ENCODE measurements around the gene PNKD.
A peak's percentile ranks its signal among the peaks of the same experiment; 100 is the strongest.
"Not testable (repeated sequence)": the region's sequence is repeated elsewhere in the genome, so short reads cannot be mapped to it uniquely, and the experiment has no call there.

Gene PNKD

GRCh38 chr2:218270721-218271486 lies 585 bp downstream of the PNKD start:
- Histone ChIP-seq H3K9ac (ENCODE audit: low read length) (peak overlapping the region; percentile 12), H3K4me3 (ENCODE audit: low read length) (peak overlapping the region; percentile 67), H3K36me3 (ENCODE audit: control insufficient read depth, insufficient read depth, low read length) (peaks cover 29% of the 10 kb centered on the region), H3K27me3 (ENCODE audit: control insufficient read depth, insufficient read depth, low read length) (no peaks in the 10 kb centered on the region), H3K27ac (ENCODE audit: low read depth, low read length) (peak overlapping the region; percentile 34), H3K4me1 (ENCODE audit: control insufficient read depth, insufficient read depth, low read length) (peaks cover 21% of the 10 kb centered on the region)

DNA sequence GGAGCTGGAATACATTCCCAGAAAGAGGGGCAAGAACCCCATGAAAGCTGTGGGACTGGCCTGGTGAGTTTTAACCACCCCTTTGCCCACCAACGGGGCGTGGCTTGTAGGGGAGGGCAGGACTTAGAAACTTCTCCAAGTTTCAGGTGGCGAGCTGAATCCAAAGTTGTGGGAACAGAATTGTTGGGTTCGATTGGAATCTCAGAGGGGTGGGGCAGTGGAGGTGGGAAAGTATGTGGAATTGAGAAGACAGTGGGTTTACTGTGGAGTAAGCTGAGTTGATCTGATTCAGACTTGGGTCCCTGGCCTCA lies 1.1 kb downstream of the PNKD start:
- H3K9ac ChIP-seq (ENCODE audit: low read length) = no peak overlapping the region
- peaks cover 25% of the 10 kb centered on the region for H3K36me3 ChIP-seq (ENCODE audit: control insufficient read depth, insufficient read depth, low read length)
- H3K4me1 ChIP-seq (ENCODE audit: control insufficient read depth, insufficient read depth, low read length) = peaks cover 21% of the 10 kb centered on the region
- peak overlapping the region; percentile 25 for H3K27ac ChIP-seq (ENCODE audit: low read depth, low read length)
- peak overlapping the region; percentile 67 for H3K4me3 ChIP-seq (ENCODE audit: low read length)
- no peaks in the 10 kb centered on the region for H3K27me3 ChIP-seq (ENCODE audit: control insufficient read depth, insufficient read depth, low read length)

- no peak overlapping the region for H3K9ac ChIP-seq (ENCODE audit: low read length)
- peaks cover 27% of the 10 kb centered on the region for H3K36me3 ChIP-seq (ENCODE audit: control insufficient read depth, insufficient read depth, low read length)
- no peaks in the 10 kb centered on the region for H3K27me3 ChIP-seq (ENCODE audit: control insufficient read depth, insufficient read depth, low read length)
- peak overlapping the region; percentile 67 for H3K4me3 ChIP-seq (ENCODE audit: low read length)
- H3K4me1 ChIP-seq (ENCODE audit: control insufficient read depth, insufficient read depth, low read length) = peaks cover 21% of the 10 kb centered on the region
- peak overlapping the region; percentile 80 for H3K27ac ChIP-seq (ENCODE audit: low read depth, low read length)
These were observed 1.7 kb downstream of the PNKD start for GRCh38 chr2:218271865-218272530.

GRCh38 chr2:218272531-218273212 lies 2.4 kb downstream of the PNKD start:
- Histone ChIP-seq H3K9ac (ENCODE audit: low read length) (no peak overlapping the region), H3K4me3 (ENCODE audit: low read length) (peak overlapping the region; percentile 37)

GRCh38 chr2:218273214-218273907 lies 3.0 kb downstream of the PNKD start:
- H3K27ac ChIP-seq (ENCODE audit: low read depth, low read length) = peak overlapping the region; percentile 80
- peak overlapping the region; percentile 23 for H3K4me3 ChIP-seq (ENCODE audit: low read length)
- H3K36me3 ChIP-seq (ENCODE audit: control insufficient read depth, insufficient read depth, low read length) = peaks cover 36% of the 10 kb centered on the region
- not testable (repeated sequence) for H3K9ac ChIP-seq (ENCODE audit: low read length); H3K27me3 ChIP-seq (ENCODE audit: control insufficient read depth, insufficient read depth, low read length)
- H3K4me1 ChIP-seq (ENCODE audit: control insufficient read depth, insufficient read depth, low read length) = peaks cover 21% of the 10 kb centered on the region

More at GRCh38 chr2:218272531-218273212, 2.4 kb downstream of the PNKD start:
- peaks cover 31% of the 10 kb centered on the region for H3K36me3 ChIP-seq (ENCODE audit: control insufficient read depth, insufficient read depth, low read length)
- no peaks in the 10 kb centered on the region for H3K27me3 ChIP-seq (ENCODE audit: control insufficient read depth, insufficient read depth, low read length)
- H3K27ac ChIP-seq (ENCODE audit: low read depth, low read length) = peak overlapping the region; percentile 80
- peaks cover 21% of the 10 kb centered on the region for H3K4me1 ChIP-seq (ENCODE audit: control insufficient read depth, insufficient read depth, low read length)

DNA sequence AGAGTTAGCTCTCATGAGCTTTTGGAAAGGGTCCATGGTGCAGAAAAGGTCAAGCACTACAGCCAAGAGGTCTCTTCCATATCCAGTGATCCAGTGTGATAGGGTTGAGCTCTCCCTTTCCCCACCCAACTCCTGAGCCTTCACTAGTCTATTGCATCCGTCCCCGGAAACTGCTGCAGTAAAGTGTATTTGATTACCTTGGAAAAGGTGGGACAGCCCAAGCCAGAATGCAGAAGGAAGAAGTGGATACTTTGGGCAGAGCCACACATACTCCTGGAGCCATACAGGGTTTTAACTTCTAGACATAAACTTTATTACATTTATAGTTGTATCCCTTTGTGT lies 3.6 kb downstream of the PNKD start:
- Histone ChIP-seq H3K9ac (ENCODE audit: low read length) (no peak overlapping the region), H3K4me1 (ENCODE audit: control insufficient read depth, insufficient read depth, low read length) (peaks cover 21% of the 10 kb centered on the region), H3K27me3 (ENCODE audit: control insufficient read depth, insufficient read depth, low read length) (no peaks in the 10 kb centered on the region), H3K36me3 (ENCODE audit: control insufficient read depth, insufficient read depth, low read length) (peaks cover 41% of the 10 kb centered on the region), H3K27ac (ENCODE audit: low read depth, low read length) (peak overlapping the region; percentile 33), H3K4me3 (ENCODE audit: low read length) (no peak overlapping the region)

DNA sequence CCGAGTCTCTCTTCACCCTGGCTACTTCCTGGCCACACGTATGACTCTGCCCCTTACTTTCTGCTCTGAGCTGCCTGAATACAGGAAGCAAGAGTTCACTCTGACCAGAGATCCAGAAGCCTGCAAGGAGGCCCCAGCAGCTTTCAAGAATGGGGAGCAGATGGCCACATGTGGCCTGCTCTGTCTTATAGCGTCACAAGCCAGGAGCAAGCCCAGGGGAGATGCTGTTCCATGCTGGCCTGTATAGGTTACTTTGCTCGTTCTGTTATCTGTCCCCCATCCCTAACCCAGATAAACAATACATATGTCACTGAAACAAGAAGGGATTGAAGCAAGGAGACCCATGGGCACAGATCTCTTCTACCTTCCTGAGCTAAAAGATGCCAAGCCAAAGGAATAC lies 4.3 kb downstream of the PNKD start:
- no peak overlapping the region for H3K9ac ChIP-seq (ENCODE audit: low read length)
- no peak overlapping the region for H3K27ac ChIP-seq (ENCODE audit: low read depth, low read length)
- peaks cover 17% of the 10 kb centered on the region for H3K4me1 ChIP-seq (ENCODE audit: control insufficient read depth, insufficient read depth, low read length)
- H3K4me3 ChIP-seq (ENCODE audit: low read length) = no peak overlapping the region
- peaks cover 48% of the 10 kb centered on the region for H3K36me3 ChIP-seq (ENCODE audit: control insufficient read depth, insufficient read depth, low read length)
- no peaks in the 10 kb centered on the region for H3K27me3 ChIP-seq (ENCODE audit: control insufficient read depth, insufficient read depth, low read length)

- peaks cover 17% of the 10 kb centered on the region for H3K4me1 ChIP-seq (ENCODE audit: control insufficient read depth, insufficient read depth, low read length)
- no peak overlapping the region for H3K9ac ChIP-seq (ENCODE audit: low read length)
- no peaks in the 10 kb centered on the region for H3K27me3 ChIP-seq (ENCODE audit: control insufficient read depth, insufficient read depth, low read length)
- no peak overlapping the region for H3K4me3 ChIP-seq (ENCODE audit: low read length)
- peaks cover 57% of the 10 kb centered on the region for H3K36me3 ChIP-seq (ENCODE audit: control insufficient read depth, insufficient read depth, low read length)
- no peak overlapping the region for H3K27ac ChIP-seq (ENCODE audit: low read depth, low read length)
These were observed 5.2 kb downstream of the PNKD start for GRCh38 chr2:218275371-218276072.

GRCh38 chr2:218276986-218277755 lies 6.9 kb downstream of the PNKD start:
- peaks cover 63% of the 10 kb centered on the region for H3K36me3 ChIP-seq (ENCODE audit: control insufficient read depth, insufficient read depth, low read length)
- H3K4me3 ChIP-seq (ENCODE audit: low read length) = no peak overlapping the region
- H3K27me3 ChIP-seq (ENCODE audit: control insufficient read depth, insufficient read depth, low read length) = no peaks in the 10 kb centered on the region
- peaks cover 15% of the 10 kb centered on the region for H3K4me1 ChIP-seq (ENCODE audit: control insufficient read depth, insufficient read depth, low read length)
- no peak overlapping the region for H3K27ac ChIP-seq (ENCODE audit: low read depth, low read length)
- H3K9ac ChIP-seq (ENCODE audit: low read length) = no peak overlapping the region

- H3K27ac ChIP-seq (ENCODE audit: low read depth, low read length) = no peak overlapping the region
- no peaks in the 10 kb centered on the region for H3K27me3 ChIP-seq (ENCODE audit: control insufficient read depth, insufficient read depth, low read length)
- no peak overlapping the region for H3K9ac ChIP-seq (ENCODE audit: low read length)
- peaks cover 19% of the 10 kb centered on the region for H3K4me1 ChIP-seq (ENCODE audit: control insufficient read depth, insufficient read depth, low read length)
- H3K36me3 ChIP-seq (ENCODE audit: control insufficient read depth, insufficient read depth, low read length) = peaks cover 63% of the 10 kb centered on the region
- H3K4me3 ChIP-seq (ENCODE audit: low read length) = no peak overlapping the region
These were observed 7.6 kb downstream of the PNKD start for GRCh38 chr2:218277921-218278320.

- peaks cover 25% of the 10 kb centered on the region for H3K4me1 ChIP-seq (ENCODE audit: control insufficient read depth, insufficient read depth, low read length)
- H3K27ac ChIP-seq (ENCODE audit: low read depth, low read length) = no peak overlapping the region
- no peaks in the 10 kb centered on the region for H3K27me3 ChIP-seq (ENCODE audit: control insufficient read depth, insufficient read depth, low read length)
- no peak overlapping the region for H3K9ac ChIP-seq (ENCODE audit: low read length)
- peaks cover 62% of the 10 kb centered on the region for H3K36me3 ChIP-seq (ENCODE audit: control insufficient read depth, insufficient read depth, low read length)
- H3K4me3 ChIP-seq (ENCODE audit: low read length) = no peak overlapping the region
These were observed 8.4 kb downstream of the PNKD start for GRCh38 chr2:218278531-218279360.
